IMR-90 (cell line): ENCODE data around the gene PPP1R12C.

Experiments used
- CTCF ChIP-seq: conservative IDR thresholded peaks from 2 replicates; pipeline ENCODE4 v1.5.1; 2012; ENCODE audit warnings: mild to moderate bottlenecking, low read depth, low read length, improper control_type of control experiment
- POLR2A ChIP-seq: IDR thresholded peaks from 2 replicates; pipeline ENCODE4 v1.6.1; 2012; ENCODE audit warnings: mild to moderate bottlenecking, low read depth, low read length
- RFX5 ChIP-seq: IDR thresholded peaks from 2 replicates; pipeline ENCODE4 v1.8.0; 2012; ENCODE audit warnings: low read depth, mild to moderate bottlenecking, low read length, moderate library complexity
- SMC3 ChIP-seq: fragments of 150-350 bp; IDR thresholded peaks from 2 replicates; pipeline ENCODE4 v1.6.1; 2016; ENCODE audit warnings: low read depth, mild to moderate bottlenecking, antibody characterized with exemption, low read length, moderate library complexity

DNA sequence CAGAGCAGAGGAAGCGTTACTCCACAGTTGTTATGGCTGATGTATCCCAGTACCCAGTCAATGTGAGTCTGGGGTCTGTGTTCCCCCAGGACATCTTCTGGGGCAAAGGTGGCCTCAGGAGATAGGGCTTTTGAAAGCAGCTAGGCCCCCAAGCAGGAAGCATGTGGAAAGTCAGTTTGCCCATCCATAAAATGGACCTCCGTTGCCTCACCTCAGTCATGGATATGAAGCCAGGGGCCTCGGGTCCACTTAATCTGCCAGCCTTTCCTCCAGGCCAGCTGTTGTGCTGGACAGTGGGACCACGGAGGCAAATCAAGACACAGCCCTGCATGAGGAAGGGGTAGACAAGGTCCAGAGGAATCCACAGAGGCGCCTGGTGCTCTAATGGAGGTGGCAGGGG lies 38.4 kb downstream of the PPP1R12C start:
- no peak for TF ChIP-seq RFX5
- no peak for TF ChIP-seq CTCF
- no peak for TF ChIP-seq POLR2A
- no peak for TF ChIP-seq SMC3
